Suprapubic skin (tissue), 4 donors: ENCODE measurements around the gene DBN1.

Source experiments
- POLR2A ChIP-seq, 2 donors: fragments of 450-650 bp; IDR thresholded peaks; one replicate each; pipeline ENCODE4 v1.6.1; 2017; ENCODE audit warnings: antibody characterized with exemption in 2 of 2, mild to moderate bottlenecking in 2 of 2, moderate library complexity in 2 of 2
- POLR2AphosphoS5 ChIP-seq, 3 donors: sonication (generic); formaldehyde crosslinking; IDR thresholded peaks; one replicate each; pipeline ENCODE4 v1.6.1; 2017; ENCODE audit warnings: antibody characterized with exemption in 3 of 3
- TF ChIP-seq, protein P1 (sequence below), 2 donors: fragments of 200-600 bp in 1 of 2; fragments of 450-650 bp in 1 of 2; sonication (generic) in 1 of 2; IDR thresholded peaks; one replicate each; pipeline ENCODE4 v1.5.1; 2016 to 2019; ENCODE audit warnings: antibody characterized with exemption in 2 of 2, mild to moderate bottlenecking in 1 of 2, moderate library complexity in 1 of 2

DNA sequence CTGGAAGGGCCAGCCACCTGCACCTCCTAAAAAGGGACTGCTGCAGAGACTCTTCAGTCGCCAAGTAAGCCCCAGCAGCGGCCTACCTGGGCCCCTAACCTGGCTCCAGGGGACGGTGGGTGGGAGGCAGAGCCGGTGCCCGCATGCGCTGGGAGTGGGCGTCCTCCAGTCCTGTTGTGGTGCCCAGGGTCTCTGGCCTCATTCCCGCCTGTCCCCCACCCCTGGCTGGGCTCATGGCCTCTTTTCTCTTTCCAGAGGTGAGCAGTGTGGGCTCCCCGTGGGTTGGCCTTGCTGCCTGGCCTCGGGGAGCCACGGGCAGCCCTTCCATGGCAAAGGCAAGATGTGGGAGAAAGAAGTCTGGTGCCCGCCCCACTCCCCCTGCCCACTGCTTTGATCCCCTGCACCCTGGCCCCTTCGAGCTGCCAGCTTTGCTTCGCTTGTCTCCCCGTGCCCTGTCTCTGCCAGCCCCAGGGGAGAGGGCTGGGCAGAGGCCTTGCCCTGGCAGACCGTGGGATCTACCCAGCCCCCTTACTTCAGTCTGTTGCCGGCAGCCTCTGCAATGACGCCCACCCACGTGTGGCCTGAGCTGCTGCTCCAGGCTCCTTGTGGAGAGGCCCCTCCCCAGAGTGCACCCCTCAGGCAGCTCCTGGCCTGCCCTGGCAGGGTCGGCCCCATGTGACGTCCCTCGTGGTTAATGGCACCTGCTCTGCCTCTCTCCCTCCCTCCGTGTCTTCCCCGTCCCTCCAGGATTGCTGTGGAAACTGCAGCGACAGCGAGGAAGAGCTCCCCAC is 32.2 kb downstream of the DBN1 start:
- TF ChIP-seq POLR2A (IDR thresholded peaks at IDR 0.05): no peak
- TF ChIP-seq, protein P1, sequence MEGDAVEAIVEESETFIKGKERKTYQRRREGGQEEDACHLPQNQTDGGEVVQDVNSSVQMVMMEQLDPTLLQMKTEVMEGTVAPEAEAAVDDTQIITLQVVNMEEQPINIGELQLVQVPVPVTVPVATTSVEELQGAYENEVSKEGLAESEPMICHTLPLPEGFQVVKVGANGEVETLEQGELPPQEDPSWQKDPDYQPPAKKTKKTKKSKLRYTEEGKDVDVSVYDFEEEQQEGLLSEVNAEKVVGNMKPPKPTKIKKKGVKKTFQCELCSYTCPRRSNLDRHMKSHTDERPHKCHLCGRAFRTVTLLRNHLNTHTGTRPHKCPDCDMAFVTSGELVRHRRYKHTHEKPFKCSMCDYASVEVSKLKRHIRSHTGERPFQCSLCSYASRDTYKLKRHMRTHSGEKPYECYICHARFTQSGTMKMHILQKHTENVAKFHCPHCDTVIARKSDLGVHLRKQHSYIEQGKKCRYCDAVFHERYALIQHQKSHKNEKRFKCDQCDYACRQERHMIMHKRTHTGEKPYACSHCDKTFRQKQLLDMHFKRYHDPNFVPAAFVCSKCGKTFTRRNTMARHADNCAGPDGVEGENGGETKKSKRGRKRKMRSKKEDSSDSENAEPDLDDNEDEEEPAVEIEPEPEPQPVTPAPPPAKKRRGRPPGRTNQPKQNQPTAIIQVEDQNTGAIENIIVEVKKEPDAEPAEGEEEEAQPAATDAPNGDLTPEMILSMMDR (IDR thresholded peaks at IDR 0.05): no peak
- no peak for TF ChIP-seq POLR2AphosphoS5 (IDR thresholded peaks at IDR 0.05)
